Activated CD8-positive, alpha-beta memory T cell treated with anti-CD3 and anti-CD28 coated beads, Interleukin-2, amount 50 U/mL, for 24 hours (primary cell): ENCODE data around the gene NLRP1.
A peak's percentile ranks its signal among the peaks of the same experiment; 100 is the strongest.

Experiments
- DNase-seq: peaks from one replicate; pipeline ENCODE4 v3.0.0-alpha.2; 2020; ENCODE audit errors: extremely low read depth

The NLRP1 gene

DNA sequence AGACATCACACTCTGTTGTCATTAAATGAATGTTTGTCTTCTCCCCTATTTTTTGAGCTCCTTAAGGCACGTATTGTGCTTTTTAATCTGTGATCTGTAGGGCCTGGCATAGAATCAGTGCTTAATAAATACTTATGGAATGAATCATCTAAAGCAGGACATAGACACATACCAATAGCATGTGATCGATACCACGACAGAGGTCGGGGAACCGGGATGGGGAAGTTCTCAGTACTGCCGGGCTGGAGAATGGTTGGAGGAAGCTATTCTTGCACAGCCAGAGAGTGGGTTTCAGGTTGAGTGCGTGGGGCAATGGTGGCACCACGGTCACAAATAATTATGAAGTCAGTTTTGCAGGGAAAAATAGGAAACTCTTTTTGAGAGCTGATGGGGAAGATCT, 26.8 kb downstream of the NLRP1 start:
- DNase-seq = no peak

DNA sequence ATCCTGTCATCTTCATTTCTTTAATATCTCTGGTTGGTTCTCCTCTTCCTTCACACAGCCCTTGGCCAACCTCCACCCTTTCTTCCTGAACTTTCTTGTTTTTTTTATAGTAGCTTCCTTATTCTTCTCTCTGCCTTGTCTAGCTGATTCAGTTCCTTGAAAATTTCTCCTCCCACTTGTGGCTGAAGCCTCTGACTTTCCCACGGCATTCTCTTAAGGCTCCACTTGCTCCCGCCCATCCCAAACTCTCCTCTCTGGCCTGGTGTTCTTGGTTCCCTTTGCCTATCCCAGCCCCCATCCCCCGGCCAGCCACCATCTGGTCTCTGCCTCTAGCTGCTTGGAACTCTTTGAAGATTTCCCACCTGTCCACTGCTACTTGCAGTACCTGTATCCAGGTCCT, 29.1 kb downstream of the NLRP1 start:
- no peak for DNase-seq

GRCh38 chr17:5553479-5553878, 30.8 kb downstream of the NLRP1 start:
- no peak for DNase-seq

DNA sequence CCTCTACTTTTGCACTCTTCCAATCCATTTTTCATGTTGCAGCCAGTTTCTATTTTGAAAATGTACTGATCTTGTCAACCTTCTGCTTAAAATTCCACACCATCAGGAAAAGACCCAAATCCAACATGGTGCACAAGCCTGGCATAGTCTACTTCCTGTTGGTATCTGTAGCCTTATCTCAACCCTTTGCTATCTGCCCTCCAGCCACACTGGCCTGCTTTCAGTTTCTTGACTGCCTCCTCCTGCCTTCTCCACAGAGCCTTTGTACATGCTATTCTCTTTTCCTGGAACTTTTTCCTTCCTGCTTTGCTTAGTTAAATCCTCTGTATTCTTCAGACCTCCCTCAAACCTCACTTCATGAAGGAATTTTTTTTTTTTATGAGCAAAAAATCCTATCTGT, 31.5 kb downstream of the NLRP1 start:
- no peak for DNase-seq

DNA sequence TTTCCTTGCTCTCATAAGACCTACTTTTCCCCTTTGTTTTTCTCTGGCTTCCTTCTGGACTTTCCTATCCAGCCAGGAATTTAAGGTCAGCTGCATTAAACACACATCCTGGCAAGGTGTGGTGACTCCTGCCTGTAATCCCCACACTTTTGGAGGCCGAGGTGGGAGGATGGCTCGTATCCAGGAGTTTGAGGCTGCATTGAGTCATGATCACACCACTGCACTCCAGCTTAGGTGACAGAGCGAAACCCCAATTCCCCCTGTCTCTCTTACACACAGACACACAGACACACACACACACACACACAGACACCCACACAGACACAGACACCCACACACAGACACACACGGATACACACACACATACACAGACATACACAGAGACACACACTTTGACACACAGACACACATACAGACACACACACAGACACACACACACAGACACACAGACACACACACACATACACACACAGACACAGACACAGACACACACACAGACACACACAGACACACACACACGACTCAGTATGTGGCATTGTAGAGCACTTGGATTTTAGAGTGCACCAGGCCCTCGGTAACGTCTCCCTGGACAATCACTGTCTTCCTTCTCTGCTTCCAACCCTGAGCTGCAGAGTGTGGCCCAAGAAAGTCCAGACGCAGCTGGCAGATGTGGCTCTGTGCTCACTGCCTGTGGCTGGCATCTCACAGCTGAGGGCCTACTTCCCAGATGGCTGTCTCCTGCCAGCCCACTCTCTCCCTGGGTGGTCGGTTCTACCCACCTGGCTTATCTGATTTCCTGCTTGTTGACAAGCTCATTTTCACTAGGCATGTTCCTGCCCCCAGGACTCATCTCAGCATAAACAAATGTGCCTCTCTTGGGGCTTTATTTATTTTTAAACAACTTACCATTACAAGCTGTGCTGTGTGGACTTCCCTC, 39.0 kb downstream of the NLRP1 start:
- no peak for DNase-seq

DNA sequence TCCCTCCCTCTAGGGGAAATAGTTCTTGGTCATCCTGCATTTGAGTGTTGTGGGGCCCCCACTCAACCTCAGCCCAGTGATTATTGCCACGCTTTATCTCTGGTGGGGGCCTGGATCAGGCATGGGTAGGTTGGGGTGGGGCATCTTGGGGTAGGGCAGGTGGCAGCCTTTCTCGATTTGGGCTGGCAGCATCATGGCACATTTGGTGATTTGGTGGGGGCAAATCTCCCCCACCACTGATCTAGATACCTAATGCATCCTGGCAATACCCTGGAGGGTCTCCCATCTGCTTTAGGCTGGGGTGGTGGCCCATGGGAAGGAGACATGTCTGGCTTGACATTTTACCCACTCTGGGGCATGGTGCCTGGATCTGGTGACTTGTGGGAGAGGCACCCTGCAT, 40.2 kb downstream of the NLRP1 start:
- DNase-seq = no peak

GRCh38 chr17:5541610-5542202, 42.6 kb downstream of the NLRP1 start:
- DNase-seq = no peak

DNA sequence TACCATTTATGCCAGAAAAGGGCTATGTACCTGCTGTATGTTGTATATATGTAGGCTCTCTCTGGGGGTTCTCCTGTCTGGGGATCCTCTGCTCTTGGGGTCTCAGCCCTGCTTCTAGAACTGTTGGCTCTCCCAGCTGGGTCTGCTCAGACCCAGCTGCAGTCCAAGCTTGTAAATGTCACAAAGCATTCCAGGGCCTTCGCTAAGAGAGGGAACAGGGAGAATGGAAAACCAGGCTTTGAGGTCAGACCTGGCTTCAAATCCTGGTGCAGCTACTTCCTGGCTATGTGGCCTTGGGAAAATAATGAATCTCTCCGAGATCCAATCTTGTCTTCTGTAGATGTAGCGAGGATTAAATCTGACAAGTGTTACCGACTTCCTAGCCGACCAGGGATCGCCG, 44.0 kb downstream of the NLRP1 start:
- no peak for DNase-seq

DNA sequence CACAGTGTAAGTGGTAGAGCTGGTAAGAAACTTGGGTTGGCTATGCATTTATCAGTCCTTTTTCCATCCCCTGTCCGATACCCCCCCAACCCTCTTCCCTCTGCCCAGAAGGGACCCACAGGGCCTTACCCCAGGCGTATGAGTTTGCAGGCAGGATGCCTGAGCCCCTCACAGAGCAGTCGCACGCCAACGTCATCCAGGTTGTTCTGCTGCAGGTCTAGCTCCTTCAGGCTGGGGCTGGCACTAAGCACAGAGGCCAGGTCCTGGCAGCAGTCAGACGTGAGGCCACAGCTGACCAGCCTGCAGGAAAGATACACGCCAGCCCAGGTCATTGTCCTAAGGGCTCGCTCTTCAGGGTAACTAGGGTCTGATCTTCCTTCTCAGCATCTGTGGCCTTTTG, 45.0 kb downstream of the NLRP1 start:
- DNase-seq = no peak

GRCh38 chr17:5536866-5537650, 47.3 kb downstream of the NLRP1 start:
- no peak for DNase-seq

GRCh38 chr17:5535436-5535835, 48.9 kb downstream of the NLRP1 start:
- DNase-seq = no peak

DNA sequence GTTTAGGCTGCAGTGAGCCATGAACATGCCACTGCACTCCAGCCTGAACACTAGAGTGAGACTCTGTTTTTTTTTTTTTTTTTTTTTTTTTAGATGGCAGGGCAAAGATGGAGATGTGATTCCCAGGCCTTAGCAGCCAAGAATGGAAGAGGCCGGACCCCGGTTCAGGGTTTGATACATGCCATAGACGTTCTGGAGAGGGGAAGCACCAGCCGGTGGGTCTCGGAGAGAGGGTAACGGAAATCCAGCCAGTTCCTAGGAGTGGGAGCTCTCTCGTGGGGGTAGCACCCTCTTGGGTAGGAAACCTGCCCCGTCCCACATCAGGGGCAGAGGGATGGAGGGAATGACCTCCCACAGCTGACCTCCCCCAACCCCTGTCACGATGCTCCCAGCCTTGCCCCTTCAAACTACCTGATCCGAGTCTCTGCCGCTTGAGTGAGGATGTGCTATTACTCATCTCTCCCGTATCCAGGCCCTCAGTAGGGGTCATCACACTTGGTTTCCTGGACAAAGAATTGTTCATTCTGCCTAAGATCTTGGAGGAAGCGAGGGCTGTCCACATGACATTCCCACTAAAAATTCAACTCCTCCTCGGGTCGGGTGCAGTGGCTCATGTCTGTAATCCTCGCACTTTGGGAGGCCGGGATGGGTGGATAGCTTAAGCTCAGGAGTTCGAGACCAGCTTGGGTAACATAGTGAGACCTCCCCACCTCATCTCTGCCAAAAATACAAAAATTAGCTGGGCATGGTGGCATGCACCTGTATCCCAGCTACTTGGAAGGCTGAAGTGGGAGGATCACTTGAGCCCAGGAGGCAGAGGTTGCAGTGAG, 50.6 kb downstream of the NLRP1 start:
- no peak for DNase-seq

GRCh38 chr17:5532581-5532980, 51.7 kb downstream of the NLRP1 start:
- DNase-seq = no peak

DNA sequence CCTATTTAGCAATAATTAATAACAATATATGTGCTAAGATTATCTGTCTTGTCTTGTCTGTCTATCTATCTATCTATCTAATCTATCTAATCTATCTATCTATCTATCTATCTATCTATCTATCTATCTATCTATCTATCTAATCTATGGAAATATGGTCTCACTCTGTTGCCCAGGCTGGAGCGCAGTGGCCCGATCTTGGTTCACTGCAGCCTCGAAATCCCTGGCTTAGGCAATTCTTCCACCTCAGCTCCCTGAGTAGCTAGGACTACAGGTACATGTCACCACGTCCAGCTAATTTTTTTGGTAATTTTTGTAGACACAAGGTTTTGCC, 53.3 kb downstream of the NLRP1 start:
- DNase-seq = no peak

DNA sequence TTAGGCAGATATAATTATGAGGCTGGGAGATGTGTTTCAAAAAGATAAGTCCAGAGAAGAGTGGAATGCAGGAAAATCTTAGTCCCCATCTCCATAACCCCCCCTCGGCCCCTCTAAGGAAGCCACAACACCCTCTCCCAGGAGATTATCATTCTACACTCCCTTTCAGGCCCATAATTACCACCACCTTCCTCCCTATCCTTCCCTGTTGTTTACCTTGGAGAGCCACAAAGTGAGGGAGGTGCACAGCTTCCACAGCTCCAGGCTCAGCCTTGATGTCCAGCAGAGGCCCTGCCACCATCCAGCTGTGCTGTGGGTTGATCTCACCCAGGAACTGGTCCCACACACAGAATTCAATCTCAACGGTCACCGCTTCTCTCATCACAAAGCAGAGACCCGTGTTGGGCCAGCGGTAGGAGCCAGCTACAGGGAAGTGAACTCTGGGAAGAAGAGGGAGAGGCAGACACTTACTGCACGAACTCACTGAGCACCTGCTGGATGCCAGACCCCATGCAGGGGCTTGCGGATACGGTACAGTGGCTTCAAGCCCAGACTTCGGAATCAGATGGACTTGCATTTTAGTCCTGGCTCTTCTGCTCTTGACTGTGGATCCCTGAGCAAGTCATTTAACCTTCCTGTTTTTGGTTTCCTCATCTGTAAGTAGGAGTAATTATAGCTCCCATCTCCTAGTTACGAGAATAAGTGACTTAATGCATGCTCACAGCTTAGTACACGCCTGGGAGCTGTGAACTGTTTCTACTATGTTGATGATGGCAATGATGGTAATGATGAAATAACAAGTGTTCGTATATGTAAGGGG, 53.8 kb downstream of the NLRP1 start:
- DNase-seq = no peak

DNA sequence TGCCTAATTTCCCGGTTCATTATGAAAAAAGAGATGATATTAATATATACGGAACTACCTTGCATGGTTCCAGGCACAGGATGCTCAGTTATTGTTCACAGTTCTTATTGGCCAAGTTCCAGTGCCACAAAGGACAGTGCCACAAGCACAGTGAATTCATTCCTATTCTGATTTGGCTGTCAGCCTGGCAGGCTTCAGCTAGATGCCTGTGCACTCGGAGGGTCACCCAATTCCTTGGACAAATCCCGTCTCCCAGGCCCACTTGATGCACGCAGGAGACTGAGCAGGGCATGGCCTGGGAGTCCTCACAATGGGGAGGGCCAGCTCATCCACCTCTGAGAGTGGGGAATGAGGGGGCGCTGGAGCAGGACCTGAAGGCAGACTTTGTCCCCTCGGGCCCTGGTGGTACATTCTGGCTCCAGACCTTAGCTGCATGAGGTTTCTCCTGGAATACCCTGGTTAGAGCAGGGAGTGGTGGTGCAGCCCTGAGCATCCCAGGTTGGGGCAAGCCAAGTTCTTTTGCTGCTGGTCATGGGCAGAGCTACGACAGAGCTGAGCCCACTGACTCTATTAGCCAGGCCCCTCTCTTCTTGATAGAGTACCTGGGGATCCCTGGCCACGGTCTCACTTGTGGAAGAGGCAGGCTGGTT, 56.6 kb downstream of the NLRP1 start:
- DNase-seq = no peak

DNA sequence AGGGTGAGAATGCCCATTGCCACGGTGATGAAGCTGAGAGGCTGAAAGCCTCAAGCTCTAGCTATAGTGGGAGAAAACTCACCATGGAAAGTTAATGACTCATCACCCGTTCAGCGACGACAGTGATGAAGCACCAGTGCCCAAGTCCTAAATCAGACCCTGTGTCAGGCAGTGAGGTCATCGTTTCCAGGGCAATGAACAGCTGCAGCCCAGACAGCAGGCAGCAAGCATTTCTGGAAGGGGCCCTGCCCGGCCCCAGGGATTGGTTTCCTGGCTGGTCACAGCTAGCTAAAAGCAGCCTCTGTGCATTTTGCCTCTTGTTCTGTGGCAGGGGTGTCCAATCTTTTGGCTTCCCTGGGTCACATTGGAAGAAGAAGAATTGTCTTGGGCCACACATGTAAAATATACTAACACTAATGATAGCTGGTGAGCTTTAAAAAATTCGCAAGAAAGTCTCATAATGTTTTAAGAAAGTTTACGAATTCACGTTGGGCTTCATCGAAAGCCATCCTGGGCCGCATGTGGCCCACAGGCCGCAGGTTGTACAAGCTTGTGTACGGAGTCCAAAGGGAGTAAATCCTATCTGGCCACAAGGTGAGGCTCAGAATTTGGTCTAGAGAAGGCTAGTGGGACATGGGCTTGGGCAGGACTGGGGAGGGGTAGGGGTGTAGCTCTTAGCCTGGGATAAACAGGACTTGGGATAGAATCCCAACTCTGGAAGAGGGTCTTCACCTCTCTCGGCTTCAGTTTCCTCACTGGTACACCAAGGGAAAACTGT, 57.3 kb downstream of the NLRP1 start:
- peak; percentile 43 for DNase-seq

DNA sequence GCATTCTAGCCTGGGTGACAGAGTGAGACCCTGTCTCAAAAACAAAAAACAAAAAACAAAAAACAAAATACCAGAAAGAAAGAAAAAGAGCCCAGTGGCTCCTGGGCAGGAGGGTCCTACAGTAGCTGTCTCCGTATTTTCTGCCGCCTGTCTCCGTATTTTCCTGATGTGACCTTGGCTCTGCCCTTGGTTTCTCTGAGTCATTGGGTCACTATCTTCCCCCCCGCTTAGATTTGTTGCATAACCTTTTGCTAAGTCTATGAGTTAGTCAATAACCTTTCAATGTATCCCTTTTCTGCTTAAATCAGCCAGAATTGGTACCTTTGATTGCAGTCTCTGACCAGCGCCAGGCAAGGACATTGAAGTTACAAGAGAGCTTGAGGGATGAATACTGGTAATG, 61.1 kb downstream of the NLRP1 start:
- no peak for DNase-seq

DNA sequence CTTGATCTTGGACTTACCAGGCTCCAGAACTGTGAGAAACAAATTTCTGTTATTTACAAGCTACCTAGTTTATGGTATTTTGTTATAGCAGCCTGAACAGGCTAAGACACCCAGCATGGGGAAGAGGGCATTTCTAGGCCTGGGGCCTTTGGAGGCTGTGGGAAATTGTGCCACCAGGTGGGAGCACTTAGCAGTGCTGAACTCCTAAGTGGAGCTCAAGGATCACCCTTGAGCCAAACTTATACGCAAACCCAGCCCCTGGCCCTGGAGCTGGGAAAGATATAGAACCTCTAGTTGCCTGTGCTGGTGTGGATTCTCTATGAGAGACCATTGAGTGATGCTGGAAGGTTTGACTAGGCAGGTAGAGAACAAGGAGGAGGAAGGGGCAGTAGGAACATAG, 61.8 kb downstream of the NLRP1 start:
- no peak for DNase-seq
